Esophagus (tissue), 2 donors: ENCODE measurements around the gene METTL14. TPM values are rescaled to one million over a fixed set of nuclear protein-coding genes. Genes with fewer than 3 reads are reported as not detected.

Source experiments
- H3K27ac ChIP-seq, 2 donors: one replicate each; pipeline ENCODE4 v1.5.1; 2013; ENCODE audit warnings: low read depth in 2 of 2, mild to moderate bottlenecking in 2 of 2, inconsistent platforms in 1 of 2, low read length in 1 of 2, moderate library complexity in 1 of 2
- H3K27me3 ChIP-seq, 2 donors: one replicate each; pipeline ENCODE4 v1.6.1; 2013; ENCODE audit warnings: low read length in 2 of 2, control low read depth in 1 of 2, mild to moderate bottlenecking in 1 of 2; ENCODE audit not compliant: insufficient read depth in 2 of 2, control insufficient read depth in 1 of 2
- H3K36me3 ChIP-seq, 2 donors: one replicate each; pipeline ENCODE4 v1.6.1; 2013; ENCODE audit warnings: low read length in 1 of 2; ENCODE audit not compliant: control insufficient read depth in 2 of 2, insufficient read depth in 2 of 2
- H3K4me1 ChIP-seq, 2 donors: one replicate each; pipeline ENCODE4 v1.6.1; 2013; ENCODE audit warnings: low read length in 1 of 2; ENCODE audit not compliant: control insufficient read depth in 2 of 2, insufficient read depth in 2 of 2
- H3K4me3 ChIP-seq, 2 donors: one replicate each; pipeline ENCODE4 v1.5.1; 2013; ENCODE audit warnings: low read length in 2 of 2, mild to moderate bottlenecking in 2 of 2, low read depth in 1 of 2, moderate library complexity in 1 of 2
- H3K9me3 ChIP-seq, 2 donors: one replicate each; pipeline ENCODE4 v1.6.1; 2013; ENCODE audit warnings: mild to moderate bottlenecking in 2 of 2, low read depth in 1 of 2, low read length in 1 of 2, moderate library complexity in 1 of 2; ENCODE audit not compliant: control insufficient read depth in 2 of 2, insufficient read depth in 1 of 2
- WGBS, 2 donors: extraction: QIAGEN DNeasy Blood & Tissue Kit; methylation state at CpG; one replicate each; pipeline ENCODE4 v1.1.7; 2013; 5-methylcytosine and 5-hydroxymethylcytosine counted together
- polyA plus RNA-seq, 2 donors: library from polyadenylated mRNA; stranded (reverse); fragments of 200-250 nt; gene quantifications; one replicate each; pipeline ENCODE4 v1.2.3, GENCODE V29; 2013
- donor health status: healthy with polysubstance abuse.
- donor health status: Bipolar disorder and iron deficiency.

METTL14 gene
- polyA plus RNA-seq, 2 donors: 4.3 to 7.2 TPM

- H3K27me3 ChIP-seq: no peaks in the 10 kb centered on the region
- no peaks in the 10 kb centered on the region for H3K4me1 ChIP-seq
- no peak overlapping the region for H3K4me3 ChIP-seq
- H3K9me3 ChIP-seq: no peaks in the 10 kb centered on the region
- H3K36me3 ChIP-seq: peaks cover 0 to 9% of the 10 kb centered on the region in 2 donors
- no peak overlapping the region for H3K27ac ChIP-seq
Observed at GRCh38 chr4:118730683-118731082, 45.5 kb downstream of the METTL14 start.

GRCh38 chr4:118732591-118733330, 47.6 kb downstream of the METTL14 start:
- Histone ChIP-seq H3K4me1 (no peaks in the 10 kb centered on the region), H3K27ac (no peak overlapping the region), H3K9me3 (no peaks in the 10 kb centered on the region), H3K27me3 (no peaks in the 10 kb centered on the region), H3K4me3 (no peak overlapping the region), H3K36me3 (peaks cover 0 to 8% of the 10 kb centered on the region in 2 donors)
- 70 to 75% methylated on average over 3 of the region's 3 CpGs for WGBS, 2 donors

DNA sequence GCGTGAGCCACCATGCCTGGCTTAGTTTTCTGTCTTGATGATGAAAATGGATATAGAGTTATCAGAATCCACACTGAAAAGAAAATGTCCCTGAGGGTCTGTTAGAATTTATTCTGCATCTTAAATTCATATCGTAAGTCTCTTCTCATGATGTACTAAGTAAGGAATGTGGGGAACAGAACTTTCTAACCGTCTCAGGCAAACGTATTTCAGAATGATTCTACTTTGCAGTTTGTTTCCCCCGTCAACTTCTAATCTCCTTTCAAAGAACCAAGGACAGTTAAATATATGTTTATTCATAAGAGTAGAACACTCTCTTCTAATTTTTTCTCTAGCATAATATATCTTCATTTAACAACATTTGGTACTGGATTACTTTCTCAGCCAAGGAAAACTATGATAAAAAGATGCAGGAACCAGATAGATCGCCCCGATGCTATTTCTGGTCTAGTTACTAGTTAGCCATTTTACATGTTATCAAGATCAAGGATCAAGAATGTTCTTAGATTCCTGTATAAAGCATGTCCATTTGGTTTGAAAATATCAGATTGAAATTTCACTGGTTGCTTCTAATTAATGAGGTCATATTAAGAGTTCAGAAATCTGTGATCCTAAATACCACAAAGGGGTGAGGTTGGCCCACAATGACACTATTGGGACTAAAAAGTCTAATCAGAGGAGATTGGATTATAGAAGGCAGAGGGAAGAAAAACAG, 49.5 kb downstream of the METTL14 start:
- H3K4me3 ChIP-seq: no peak overlapping the region
- no peak overlapping the region for H3K27ac ChIP-seq
- H3K4me1 ChIP-seq: no peaks in the 10 kb centered on the region
- H3K9me3 ChIP-seq: no peaks in the 10 kb centered on the region
- H3K36me3 ChIP-seq: peaks cover 3 to 6% of the 10 kb centered on the region in 2 donors
- H3K27me3 ChIP-seq: no peaks in the 10 kb centered on the region
- 82 to 87% methylated on average over 7 of the region's 7 CpGs for WGBS, 2 donors

DNA sequence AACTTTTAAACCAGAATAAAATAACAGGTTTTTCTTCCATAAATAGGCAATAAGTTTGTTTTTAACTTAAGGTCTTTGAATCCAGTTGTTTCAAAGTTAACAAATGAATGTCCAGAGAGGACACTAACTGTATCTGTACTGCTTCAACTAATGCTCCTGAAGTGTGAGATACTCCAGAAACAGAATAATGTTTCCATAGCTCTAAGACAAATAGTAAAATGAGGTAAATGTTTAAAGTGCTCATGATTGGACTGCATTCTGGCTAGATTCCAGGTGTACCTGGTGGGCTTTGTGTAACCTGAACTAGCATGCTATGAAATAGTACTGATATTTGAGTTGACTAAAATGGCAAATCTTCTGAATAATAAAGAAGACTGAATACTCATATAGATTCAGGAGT, 51.7 kb downstream of the METTL14 start:
- Histone ChIP-seq H3K27ac (no peak overlapping the region), H3K27me3 (no peaks in the 10 kb centered on the region), H3K36me3 (peaks cover 2 to 3% of the 10 kb centered on the region in 2 donors)

DNA sequence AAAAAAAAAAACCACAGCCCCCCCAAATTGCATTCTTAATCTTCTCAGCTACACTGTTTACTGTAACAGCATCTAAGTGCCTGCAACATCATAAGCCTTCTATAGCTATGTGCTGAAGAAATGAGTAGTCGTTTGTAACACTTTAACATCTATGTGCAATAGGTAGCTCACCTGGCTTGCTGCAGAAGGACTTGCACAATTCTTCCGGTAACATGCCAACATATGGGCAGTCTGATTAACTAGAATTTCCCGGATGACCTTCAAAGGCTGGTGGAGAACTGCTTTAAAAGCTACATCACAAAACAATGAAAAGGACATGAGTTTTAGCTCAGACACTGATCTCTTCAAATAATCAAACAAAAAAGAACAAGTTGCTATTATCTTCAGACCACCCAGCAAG, 52.9 kb downstream of the METTL14 start:
- Histone ChIP-seq H3K27me3 (no peaks in the 10 kb centered on the region), H3K36me3 (peaks cover 3 to 6% of the 10 kb centered on the region in 2 donors), H3K9me3 (no peaks in the 10 kb centered on the region), H3K4me3 (no peak overlapping the region), H3K27ac (no peak overlapping the region), H3K4me1 (no peaks in the 10 kb centered on the region)
- 60 to 64% methylated on average over 3 of the region's 3 CpGs for WGBS, 2 donors

More for the DNA sequence above, 51.7 kb downstream of the METTL14 start:
- no peaks in the 10 kb centered on the region for H3K4me1 ChIP-seq
- H3K4me3 ChIP-seq: no peak overlapping the region
- no peaks in the 10 kb centered on the region for H3K9me3 ChIP-seq

GRCh38 chr4:118739022-118739713, 54.0 kb downstream of the METTL14 start:
- Histone ChIP-seq H3K36me3 (peaks cover 3 to 8% of the 10 kb centered on the region in 2 donors), H3K4me3 (no peak overlapping the region), H3K9me3 (no peaks in the 10 kb centered on the region), H3K27me3 (no peaks in the 10 kb centered on the region), H3K4me1 (no peaks in the 10 kb centered on the region), H3K27ac (no peak overlapping the region)
- WGBS, 2 donors: 67 to 69% methylated on average over 2 of the region's 2 CpGs

DNA sequence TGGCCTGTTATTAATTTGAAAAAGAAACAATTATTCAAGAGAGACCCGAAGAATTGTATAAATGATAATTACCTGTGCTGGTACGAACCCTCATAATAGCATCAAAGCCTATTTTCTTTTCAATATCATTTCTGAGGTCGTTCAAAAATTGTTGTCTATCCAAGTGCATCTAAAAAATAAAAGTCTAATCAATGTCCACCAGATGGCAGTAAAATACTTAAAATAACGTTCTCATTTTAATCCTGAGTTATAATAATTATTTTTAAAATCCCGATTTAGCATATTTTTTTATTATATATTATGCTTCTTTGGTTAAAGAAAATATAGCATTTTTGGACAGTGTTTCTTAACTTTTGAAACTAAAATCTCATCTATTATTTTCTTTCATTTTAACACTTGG, 55.7 kb downstream of the METTL14 start:
- H3K9me3 ChIP-seq: no peaks in the 10 kb centered on the region
- no peaks in the 10 kb centered on the region for H3K27me3 ChIP-seq
- H3K27ac ChIP-seq: no peak overlapping the region
- H3K4me1 ChIP-seq: peaks cover 0 to 2% of the 10 kb centered on the region in 2 donors
- 16 to 23% methylated on average over 5 of the region's 5 CpGs for WGBS, 2 donors
- H3K4me3 ChIP-seq: no peak overlapping the region
- peaks cover 3 to 9% of the 10 kb centered on the region in 2 donors for H3K36me3 ChIP-seq

GRCh38 chr4:118741301-118741855, 56.2 kb downstream of the METTL14 start:
- Histone ChIP-seq H3K4me3 (no peak overlapping the region), H3K36me3 (peaks cover 3 to 9% of the 10 kb centered on the region in 2 donors)
- 34 to 58% methylated on average over 6 of the region's 6 CpGs for WGBS, 2 donors

GRCh38 chr4:118742050-118742449, 56.9 kb downstream of the METTL14 start:
- no peaks in the 10 kb centered on the region for H3K9me3 ChIP-seq
- H3K4me3 ChIP-seq: no peak overlapping the region
- H3K36me3 ChIP-seq: peaks cover 3 to 13% of the 10 kb centered on the region in 2 donors
- no peaks in the 10 kb centered on the region for H3K27me3 ChIP-seq
- H3K27ac ChIP-seq: no peak overlapping the region
- peaks cover 0 to 2% of the 10 kb centered on the region in 2 donors for H3K4me1 ChIP-seq

More at GRCh38 chr4:118741301-118741855, 56.2 kb downstream of the METTL14 start:
- no peaks in the 10 kb centered on the region for H3K27me3 ChIP-seq
- peaks cover 0 to 2% of the 10 kb centered on the region in 2 donors for H3K4me1 ChIP-seq
- H3K27ac ChIP-seq: no peak overlapping the region
- no peaks in the 10 kb centered on the region for H3K9me3 ChIP-seq
